ENCODE results near the gene PTPRA.

- no peak for TF ChIP-seq YY1 (IDR thresholded peaks at IDR 0.05; ENCODE audit: low read depth, low read length)
- no peak for TF ChIP-seq CTCF (IDR thresholded peaks at IDR 0.05; ENCODE audit: control extremely low read depth in 1 of 3, insufficient read depth in 1 of 3, low read depth in 1 of 3, low read length in 3 of 3)
- no peak for TF ChIP-seq POLR2A (IDR thresholded peaks at IDR 0.05; ENCODE audit: control extremely low read depth in 1 of 2, low read depth in 2 of 2, low read length in 2 of 2)
- no peak for TF ChIP-seq BCL11A (IDR thresholded peaks at IDR 0.05; ENCODE audit: low read depth in 2 of 2, low read length in 2 of 2)
- TF ChIP-seq GABPA (IDR thresholded peaks at IDR 0.05; ENCODE audit: borderline replicate concordance, insufficient read depth, low read length): no peak
- TF ChIP-seq EZH2 (IDR thresholded peaks at IDR 0.05; ENCODE audit: low read depth, low read length, severe bottlenecking): no peak
- no peak for TF ChIP-seq POLR2AphosphoS5 (IDR thresholded peaks at IDR 0.05; ENCODE audit: low read depth, low read length)
- no peak for TF ChIP-seq TCF12 (IDR thresholded peaks at IDR 0.05; ENCODE audit: low read depth, low read length)
- no peak for TF ChIP-seq USF2 (IDR thresholded peaks at IDR 0.05; ENCODE audit: low read length)
- no peak for TF ChIP-seq RFX5 (IDR thresholded peaks at IDR 0.05; ENCODE audit: borderline replicate concordance, low read depth, low read length)
- no peak for TF ChIP-seq POU5F1 (IDR thresholded peaks at IDR 0.05; ENCODE audit: low read depth, low read length)
- TF ChIP-seq HDAC2 (IDR thresholded peaks at IDR 0.05; ENCODE audit: borderline replicate concordance in 1 of 2, low read depth in 2 of 2, low read length in 2 of 2): no peak
Measured at GRCh38 chr20:2981646-2982045, 108.4 kb downstream of the PTPRA start.
